GM19468 (cell line): ENCODE data around the gene GNAI1.

Source experiments
- ATAC-seq: cut with Tn5 transposase; IDR thresholded peaks from one replicate; pipeline ENCODE4 v1.9.1; 2021; ENCODE audit warnings: mild to moderate bottlenecking, moderate library complexity, moderate number of reproducible peaks; ENCODE audit not compliant: unreplicated experiment; ENCODE audit errors: extremely low read depth

GNAI1 gene

DNA sequence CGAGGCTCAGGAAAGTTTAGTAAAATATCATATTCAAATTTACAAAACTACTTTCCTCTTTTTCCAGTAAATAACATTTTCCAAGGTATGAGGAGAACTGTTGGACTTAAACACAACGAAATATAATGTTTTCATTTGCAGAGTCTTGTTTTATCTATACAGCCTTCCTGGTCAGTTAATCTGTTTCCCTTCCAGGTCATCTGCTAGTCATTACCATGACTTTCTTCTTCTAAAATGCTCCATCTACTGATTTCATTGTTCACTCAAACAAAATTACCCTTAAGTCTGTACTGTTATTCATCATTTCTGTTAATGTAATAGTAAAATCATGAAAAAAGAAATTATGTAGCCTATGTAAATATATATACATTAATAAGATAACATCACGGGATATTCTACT lies 69.8 kb downstream of the GNAI1 start:
- no peak for ATAC-seq

DNA sequence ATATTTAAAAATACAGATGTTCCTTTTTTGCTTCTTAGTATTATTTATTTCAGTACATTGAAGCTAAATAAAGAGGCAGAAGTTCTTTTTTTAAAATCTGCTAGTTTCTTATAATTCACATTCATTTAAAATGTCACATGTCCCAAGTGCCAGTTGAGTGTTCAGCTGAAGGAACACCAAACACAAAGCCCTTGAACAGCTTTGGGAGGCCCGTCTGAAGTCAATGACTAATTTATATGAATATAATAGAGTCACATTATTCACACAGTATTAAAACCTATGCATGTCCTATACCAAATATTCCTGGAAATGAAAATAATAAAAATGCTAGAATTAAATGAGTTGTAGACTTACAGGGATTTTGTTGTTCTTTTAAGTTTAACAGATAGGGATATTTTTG lies 70.3 kb downstream of the GNAI1 start:
- ATAC-seq, result no peak

DNA sequence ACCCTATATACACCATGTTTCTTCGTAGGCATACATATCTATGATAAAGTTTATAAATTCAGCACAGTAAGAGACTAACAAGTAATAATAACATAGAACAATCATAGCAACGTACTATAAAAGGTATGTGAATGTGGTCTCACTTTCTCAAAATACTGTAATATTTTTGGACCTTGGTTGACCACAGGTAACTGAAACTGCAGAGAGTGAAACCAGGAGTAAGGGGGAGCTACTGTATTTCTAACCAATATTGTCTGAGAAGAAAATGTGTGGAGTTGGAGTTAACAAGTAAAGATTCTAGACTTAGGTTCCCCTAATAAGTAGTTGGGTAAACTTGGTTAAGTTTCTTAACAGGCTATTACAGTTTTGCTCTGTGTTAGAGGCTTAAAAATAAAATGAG lies 72.1 kb downstream of the GNAI1 start:
- ATAC-seq, result peak; percentile 25

DNA sequence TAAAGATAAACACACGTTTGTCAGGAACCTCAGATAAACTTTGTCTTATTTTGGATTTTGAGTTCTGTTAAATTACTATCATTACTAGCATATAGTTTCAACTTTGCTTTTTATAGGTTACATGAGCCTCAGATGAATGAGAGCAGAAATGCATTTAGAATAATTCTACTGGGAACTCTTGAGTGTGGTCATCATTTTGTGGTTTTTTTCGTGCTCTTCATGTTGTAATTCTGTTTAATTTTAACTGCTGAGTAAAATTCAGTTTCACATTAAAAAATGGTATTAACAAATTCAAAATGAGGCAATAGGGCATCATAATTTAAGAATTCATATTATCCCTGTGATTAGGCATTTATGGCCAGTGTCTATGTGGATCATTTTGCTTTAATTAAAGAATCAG lies 72.9 kb downstream of the GNAI1 start:
- ATAC-seq, result no peak

DNA sequence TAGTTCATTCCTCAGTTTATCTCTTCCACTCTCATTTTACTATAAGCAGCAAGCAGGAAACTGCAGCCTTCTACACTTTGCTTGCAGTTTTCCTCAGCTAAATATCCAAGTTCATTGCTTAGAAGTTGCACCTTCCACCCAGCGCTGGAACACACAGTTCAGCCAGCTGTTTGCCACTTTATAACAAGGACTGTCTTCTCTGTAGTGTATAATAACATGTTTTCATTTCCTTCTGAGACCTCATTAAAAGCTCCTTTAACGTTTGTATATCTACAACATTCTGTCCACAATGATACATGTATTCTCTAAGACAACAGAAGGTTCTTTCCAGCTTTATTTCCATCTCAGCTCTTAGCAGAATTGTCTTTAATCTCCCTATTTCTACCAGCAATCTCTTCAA lies 74.1 kb downstream of the GNAI1 start:
- ATAC-seq, result no peak

DNA sequence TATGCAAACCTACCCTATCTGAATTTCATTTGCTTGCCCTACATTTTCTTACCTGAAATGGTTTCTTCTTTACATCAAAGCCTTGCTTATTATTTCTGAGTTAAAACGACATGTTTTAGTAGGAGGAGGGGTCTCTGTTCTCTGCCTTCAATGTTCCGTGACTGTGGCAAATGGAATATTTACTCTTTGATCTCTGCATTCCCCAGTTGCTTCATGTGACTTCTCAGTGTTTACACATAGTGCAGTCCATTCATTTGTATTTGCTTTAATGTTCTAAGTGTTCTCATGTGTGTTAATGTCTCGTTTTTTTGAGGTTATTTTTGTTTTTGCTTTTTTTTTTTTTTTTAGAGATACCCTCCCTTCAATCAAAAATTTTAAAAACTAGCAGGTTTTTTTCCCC lies 75.8 kb downstream of the GNAI1 start:
- no peak for ATAC-seq

DNA sequence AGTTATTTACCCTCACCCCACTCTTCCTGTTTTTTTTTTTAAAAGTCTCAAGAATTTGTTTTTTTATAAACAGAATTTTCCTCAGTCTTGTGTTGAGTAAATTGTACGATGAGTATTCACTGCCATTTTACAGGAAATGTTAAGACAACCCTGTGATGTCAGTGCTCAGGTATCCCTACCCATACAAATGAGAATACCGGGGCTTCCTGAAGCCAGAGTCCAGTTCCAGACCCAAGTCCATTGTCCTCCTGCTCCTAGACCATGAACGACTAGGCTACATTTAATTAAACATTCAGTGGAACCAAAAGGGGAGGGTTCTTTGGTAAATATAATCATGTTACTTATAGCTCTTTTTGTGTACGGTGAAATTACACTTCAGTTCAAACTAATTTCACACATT lies 79.2 kb downstream of the GNAI1 start:
- ATAC-seq, result no peak

DNA sequence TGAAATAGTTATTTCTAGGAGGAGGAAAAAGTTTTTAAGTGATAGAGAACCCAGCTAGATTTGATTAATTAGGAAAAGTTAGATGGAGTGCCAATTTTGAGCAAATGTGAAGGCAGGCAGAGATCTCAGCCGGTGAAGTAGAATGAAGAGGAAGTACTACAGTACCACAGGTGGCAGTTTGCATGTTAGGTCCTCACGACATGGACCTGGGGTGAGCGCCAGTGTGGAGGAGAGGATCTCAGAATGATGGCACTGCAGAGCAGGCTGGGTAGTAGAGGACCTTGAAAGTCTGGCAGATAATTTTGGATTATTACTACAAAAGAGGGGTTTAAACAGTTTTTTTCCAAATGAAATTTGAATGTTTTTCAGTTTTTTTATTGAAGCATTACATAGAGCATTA lies 81.1 kb downstream of the GNAI1 start:
- no peak for ATAC-seq

DNA sequence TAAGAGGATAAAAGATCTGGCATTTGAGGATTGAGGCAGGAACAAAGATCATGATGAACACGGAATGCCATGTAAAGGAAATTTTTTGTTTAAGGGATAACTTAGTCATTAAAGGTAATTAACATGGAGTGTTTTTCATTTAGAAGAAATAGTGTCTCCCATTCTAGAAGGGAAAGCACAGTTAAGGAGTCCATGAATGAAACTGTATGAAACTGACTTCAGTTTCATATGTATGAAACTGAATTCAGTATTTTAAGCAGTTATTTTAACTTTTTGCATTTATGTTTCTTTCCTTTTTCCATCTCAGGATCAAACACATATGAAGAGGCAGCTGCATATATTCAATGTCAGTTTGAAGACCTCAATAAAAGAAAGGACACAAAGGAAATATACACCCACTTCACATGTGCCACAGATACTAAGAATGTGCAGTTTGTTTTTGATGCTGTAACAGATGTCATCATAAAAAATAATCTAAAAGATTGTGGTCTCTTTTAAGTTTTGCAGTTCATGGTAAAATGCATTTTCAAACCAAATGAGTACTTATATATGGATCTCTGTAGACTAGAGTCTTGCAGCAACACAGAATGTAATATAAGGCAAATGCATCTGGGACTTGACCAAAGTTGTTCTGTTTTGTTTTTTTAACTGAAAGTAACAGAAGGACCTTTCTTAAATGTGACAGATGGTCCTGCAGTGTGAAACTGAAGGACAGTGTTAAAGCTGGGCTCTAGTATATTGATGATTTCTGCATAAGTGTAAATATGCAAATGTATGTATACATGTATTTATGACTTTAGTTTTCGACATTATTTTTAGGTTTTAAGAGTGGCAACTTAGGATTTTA lies 82.6 kb downstream of the GNAI1 start:
- no peak for ATAC-seq

DNA sequence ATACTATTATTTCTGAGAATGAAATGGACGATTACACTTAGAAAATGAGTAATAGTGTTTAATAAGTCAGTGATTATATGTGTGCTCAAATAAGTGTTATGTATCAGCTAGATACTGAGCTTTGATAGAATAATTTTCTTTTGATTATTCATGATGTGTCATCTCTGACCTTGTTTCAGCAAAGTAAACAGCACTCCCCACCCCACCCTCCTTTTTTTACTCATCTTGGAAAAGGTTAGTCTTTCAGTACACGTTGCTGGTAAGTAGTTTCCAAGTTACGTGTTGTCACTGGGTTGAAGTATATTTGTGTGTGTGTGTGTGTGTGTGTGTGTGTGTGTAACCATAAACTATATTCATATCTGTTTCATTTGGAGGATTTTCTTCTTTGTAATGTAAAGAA lies 84.1 kb downstream of the GNAI1 start:
- no peak for ATAC-seq

DNA sequence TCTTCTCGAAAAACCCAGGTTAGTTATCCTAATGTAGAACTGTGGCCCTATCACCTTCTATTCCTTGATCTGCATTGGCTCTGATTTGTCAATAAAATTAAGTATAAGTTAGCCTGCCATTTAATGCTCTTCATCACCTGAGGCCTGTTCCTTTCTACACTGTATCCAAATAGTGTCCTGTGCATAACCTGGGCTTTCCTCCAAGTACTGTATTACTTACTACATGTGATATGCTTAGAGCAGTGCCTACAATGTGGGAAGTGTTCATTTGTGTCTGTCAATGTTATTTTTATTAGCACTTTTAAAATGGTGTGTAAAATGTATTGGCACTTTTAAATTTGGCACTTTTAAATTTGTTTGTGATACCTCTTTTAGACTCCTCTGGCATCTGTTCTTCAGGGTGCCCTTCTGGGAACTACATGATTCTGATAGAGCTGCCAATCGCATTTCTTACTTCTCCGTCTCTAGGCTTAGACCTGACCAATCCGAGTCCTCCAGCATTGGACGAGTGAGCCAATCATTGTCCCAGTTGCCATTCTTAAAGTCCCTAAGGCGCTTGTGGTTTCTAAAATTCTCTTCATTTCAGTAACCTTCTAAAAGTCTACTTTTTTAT lies 85.5 kb downstream of the GNAI1 start:
- no peak for ATAC-seq

DNA sequence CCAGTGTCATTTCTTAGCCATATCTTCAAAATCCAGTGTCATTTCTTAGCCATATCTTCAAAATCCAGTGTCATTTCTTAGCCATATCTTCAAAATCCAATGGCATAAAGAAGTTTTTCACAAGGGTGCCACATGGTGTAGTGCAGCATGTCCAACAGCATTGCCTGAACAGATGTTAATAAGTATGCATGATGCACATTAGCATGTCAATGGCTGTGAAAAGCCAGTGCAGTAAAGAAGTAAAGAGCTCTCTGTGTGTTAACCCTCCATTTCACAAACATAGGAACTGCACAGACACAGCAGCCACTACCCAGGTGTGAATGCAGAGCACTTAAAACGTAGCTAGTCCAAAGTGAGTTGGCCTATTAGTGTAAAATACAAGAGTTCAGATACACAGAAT lies 89.8 kb downstream of the GNAI1 start:
- no peak for ATAC-seq

DNA sequence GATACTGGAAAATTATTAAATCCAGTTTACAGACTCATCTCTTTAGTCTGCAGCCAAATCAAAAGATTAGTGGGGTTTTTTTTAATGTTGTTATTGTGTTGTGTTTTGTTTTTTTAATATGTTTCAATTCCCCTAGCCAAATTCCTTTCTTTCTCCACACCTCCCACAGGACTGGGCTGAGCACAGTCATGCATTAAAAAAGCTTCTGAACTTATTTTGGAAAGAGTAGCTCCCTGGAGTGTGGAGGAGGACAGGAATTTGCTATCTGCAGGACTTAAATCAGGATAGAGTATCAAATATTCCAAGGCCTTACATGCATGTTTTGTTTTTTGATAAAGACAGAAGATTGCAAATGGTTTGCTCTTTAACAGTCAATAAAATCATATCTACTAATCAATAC lies 90.7 kb downstream of the GNAI1 start:
- ATAC-seq, result no peak

DNA sequence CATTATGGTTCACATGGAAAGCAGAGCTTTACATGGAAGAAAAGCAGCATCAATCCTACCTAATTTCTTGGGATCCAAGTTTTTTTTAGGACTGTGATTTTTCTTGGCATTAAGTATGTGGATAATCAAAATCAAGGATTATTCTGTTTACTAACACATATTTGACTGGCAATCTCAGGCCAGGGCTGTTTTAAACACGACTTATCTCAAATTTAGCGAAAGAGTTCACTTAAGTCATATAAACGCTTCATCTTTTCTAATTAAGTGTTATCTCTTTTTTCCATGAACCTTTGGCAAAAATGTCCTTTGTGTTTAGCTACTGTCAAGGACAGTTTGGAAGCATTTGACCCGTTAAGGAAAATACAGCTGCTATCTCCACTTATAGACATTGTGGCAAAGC lies 92.0 kb downstream of the GNAI1 start:
- no peak for ATAC-seq

DNA sequence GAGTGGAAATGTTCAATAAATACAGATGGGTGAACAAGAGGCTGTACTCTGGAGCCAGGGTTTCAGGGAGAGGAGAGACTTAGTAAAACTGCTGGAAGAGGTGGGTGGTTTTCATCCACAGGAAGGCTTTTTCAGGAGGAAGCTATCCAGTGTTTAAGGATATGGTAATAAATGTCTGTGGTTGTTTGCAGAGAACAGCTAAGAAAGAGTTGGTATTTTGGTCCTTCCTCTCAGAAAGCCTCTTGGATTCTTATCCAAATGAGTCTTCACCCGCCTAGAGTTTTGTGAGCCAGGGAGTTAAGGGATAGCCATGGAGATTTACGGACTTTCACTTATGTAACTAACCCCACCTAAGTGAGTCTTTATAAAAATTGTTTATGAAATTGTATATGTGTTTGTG lies 95.7 kb downstream of the GNAI1 start:
- ATAC-seq, result no peak

DNA sequence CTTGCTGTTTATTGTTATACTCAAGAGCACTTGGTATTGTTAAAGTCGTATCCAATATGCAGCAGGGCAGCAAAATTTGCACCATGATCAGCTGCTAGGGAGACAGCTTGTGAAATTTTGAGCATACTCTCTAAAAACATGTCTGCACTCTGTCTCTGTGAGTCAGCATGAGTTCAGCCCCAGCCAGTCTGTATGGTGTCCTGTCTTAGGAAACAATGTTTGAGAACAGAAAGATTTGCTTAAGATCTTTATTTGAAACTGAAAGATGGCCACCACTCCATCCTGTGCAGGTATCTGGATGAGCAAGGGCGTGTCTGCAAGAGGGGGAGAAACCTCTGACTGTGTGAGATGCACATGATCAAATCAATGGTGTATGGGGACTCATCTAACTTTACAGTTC lies 97.1 kb downstream of the GNAI1 start:
- no peak for ATAC-seq

DNA sequence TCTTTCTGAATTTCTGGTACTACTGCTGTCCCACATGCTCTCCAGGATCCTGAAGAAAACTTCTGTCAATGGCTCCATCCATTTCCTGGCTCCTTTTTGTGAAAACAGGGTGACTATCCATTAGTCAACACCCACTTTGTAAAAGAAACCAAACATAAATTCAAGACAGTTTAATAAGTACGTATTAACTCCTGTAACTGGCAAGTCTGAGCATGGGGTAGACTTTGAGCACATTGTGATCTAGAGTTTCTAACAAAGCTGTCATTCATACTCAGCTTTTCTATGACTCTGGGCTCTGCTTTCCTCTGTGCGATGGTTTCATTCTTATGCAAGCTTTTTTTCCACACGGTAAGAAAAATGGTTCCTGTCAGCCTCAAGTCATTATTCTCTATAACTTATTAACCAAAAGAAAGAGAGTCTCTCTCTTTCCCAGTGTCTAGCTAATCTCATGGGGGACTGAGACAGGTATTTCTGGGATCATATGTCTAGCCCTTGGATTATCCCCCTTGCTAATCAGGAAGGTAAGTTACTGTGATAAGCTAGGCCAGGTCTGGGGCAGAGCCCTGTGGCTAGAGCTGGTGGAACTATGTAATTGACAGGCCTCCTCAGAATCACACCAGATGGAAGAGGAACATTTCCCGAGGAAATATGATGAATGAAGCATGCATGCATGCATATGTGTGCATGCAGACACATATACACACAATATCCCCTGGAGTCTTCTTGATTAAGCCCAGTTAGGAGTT lies 98.5 kb downstream of the GNAI1 start:
- no peak for ATAC-seq

DNA sequence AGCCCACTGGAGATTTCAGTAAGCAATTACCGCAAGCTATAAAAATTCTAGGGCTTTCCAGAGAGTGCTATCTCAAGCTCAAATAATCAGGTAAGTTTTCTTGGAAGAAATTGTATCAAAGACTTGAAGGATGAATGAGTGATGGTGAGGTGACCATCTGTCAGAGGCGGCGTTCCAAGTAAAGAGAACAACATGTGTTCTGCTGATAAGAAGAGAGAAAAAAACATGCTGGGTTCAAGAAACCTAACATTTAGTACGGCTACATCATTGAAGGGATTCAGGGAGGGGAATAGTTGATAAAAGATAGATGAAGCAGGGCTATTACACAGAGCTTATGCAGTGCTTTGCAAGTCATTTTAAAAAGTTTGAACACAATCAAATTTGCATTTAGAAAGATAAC lies 100.7 kb downstream of the GNAI1 start:
- ATAC-seq, result no peak

DNA sequence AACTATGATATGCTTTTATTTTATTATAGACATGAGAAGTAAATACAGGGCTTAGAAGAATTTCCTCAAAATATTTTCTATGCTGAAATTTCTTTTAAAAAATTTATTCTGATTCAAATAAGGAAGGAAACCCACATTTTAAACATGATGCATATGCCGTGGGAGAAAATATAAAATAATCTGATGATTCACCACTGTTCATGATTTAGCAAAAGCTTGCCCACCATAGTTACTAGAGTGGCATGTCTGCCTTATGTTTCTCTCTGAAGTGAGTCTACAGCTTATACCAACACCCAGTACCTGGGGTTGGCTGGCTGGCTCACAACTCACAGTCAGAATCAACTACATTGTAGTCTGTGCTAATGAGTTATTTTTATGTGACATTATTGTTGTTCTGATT lies 102.0 kb downstream of the GNAI1 start:
- ATAC-seq, result no peak

DNA sequence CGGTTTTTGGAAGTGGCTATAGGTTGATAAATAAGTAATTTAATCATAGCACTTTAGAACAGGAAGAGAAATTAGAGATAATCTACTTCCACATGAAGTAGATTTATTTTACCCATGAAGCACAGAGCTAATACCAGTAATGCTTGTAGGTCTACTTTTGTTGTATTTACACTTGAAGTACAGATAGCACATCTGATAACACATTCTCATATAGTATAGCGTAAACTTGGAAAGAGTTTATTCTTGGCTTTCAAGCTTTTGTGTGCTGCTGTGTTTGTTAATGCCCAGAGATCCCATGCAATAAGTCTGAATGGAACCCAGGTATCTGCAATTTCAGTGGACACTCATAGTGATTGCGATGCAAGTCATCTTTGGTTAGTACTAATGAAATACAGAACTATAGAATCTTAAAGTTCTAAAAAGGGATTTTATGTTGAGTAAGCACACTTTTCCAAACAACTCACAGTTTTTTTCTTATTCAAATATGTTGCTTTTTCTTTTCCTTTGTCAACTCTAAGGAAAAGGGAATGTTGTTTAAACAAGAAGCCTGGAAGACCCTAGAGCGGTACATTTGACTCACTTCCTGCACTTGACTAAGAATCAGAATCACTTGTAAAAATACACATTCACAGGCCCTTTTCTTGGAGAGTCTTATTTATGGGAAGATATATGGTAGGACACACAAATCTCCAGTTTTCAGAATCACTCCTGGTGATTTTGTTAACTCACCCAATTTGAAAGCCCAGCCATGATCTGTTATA lies 105.8 kb downstream of the GNAI1 start:
- no peak for ATAC-seq

DNA sequence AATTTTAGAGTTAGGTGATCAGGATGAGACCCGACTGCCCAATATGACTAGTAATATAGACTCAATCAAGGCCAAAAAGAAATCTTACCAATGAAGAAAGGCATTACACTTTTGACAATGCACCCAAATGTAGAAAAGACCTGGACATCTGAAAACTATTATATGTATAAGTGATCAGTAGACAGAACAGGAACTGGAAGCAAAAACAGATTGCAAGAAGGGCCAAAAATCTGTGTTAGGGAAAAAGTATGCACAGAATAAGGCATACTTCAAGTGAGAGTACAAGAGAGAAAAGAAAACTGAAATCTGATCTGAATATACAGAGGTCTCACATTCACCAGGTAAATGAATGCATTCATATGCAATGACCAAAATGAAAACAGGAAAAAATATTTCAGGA lies 107.0 kb downstream of the GNAI1 start:
- ATAC-seq, result no peak
